NCI-H526 treated with DMSO at 0.1 percent for 48 hours (cell line): ENCODE results near the gene ZCCHC17.
A peak's percentile ranks its signal among the peaks of the same experiment; 100 is the strongest.
"Not testable (repeated sequence)": the region's sequence is repeated elsewhere in the genome, so short reads cannot be mapped to it uniquely, and the experiment has no call there.

Experiments
- DNase-seq: peaks from one replicate; lab custom pipeline; 2025; lab: John Stamatoyannopoulos, UW

ZCCHC17 gene

DNA sequence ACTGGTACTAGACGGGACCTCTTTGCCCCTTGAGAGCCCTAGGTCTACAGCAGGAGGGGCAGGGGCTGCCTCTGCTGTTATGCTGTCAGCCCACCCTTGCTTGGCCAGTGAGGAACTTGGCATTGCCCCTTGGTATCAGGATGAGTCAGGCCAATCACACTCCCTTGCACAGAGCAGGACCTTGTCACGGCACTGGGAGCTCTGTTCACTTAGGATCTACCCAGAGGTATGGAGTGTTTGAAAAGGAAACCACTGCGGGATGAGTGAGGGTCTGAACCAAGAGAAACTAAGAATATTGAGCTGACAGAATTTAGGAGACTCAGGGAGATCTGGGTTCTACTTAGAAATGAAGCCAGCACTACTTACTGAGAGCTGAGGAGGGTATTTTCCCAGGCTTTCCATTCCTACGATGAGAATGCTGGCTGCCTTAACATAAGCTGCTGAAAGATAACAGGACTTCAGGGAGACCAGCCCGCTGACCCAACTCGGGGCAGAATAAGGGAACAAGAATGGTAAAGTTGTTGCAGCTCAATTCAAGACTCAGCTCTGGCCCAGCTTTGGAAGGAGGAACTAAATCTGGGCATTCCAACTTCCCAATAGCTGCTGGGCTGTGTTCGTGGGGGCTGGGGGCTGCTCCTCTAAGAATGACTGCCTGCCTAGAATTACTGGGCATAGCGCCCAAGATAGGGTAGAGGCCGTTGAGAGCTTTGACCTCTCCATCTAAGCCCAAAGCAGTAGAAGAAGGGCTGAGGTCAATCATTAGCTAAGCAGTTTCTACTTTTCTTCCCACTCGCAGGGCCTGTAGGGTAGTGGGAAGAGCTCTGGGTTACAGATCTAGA lies 74.5 kb downstream of the ZCCHC17 start:
- no peak for DNase-seq

- DNase-seq: no peak
Measured at GRCh38 chr1:31372051-31372450, 75.2 kb downstream of the ZCCHC17 start.

DNA sequence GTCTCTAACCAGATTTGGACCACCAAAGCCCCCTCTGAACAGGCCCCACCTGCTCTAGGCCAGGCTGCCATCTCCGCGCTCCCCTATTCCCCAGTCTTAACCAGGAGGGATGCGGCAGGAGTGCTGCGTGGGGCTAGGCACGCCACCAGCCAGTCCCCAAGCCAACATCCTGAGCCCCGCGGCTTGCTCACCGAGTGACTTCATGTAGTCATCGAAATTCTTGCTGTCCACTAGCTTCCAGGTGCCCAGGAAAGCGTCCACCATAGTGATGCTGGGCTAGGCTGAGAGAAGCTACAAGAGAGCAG lies 75.9 kb downstream of the ZCCHC17 start:
- DNase-seq: no peak

GRCh38 chr1:31373056-31373896 lies 76.4 kb downstream of the ZCCHC17 start, which contains the start of gene FABP3:
FABP3 (minus strand) TSS chr1:31373076; CDS start chr1:31373014, 62 bp downstream.
- DNase-seq: peak; percentile 83

DNA sequence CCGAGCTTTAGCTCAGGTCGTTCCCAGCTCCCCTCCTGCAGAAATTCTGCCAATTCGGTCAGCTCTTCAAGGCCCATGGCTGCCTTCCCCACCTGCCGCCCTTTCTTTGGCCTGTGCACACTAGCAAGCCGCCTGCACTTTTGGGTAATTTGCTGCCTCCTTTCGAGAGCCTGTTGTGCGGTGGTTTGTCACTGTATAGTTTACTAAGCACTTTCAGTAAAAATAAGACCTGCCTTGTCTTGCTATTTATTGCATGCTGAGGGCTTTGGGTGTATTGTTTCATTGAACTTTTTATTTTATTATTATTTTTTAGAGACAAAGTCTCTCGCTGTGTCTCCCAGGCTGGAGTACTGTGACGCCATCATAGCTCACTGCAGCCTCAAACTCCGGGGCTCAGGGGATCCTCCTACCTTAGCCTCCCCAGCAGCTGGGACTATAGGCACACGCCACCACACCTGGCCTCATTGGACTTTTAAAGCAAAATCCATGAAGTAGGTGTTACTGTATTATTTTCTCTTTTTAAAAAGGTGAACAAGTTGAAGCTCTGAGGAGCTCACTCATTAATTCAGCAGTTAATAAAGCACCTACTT lies 77.2 kb downstream of the ZCCHC17 start:
- no peak for DNase-seq

- DNase-seq: no peak
Measured at GRCh38 chr1:31374511-31375196, 77.8 kb downstream of the ZCCHC17 start.

DNA sequence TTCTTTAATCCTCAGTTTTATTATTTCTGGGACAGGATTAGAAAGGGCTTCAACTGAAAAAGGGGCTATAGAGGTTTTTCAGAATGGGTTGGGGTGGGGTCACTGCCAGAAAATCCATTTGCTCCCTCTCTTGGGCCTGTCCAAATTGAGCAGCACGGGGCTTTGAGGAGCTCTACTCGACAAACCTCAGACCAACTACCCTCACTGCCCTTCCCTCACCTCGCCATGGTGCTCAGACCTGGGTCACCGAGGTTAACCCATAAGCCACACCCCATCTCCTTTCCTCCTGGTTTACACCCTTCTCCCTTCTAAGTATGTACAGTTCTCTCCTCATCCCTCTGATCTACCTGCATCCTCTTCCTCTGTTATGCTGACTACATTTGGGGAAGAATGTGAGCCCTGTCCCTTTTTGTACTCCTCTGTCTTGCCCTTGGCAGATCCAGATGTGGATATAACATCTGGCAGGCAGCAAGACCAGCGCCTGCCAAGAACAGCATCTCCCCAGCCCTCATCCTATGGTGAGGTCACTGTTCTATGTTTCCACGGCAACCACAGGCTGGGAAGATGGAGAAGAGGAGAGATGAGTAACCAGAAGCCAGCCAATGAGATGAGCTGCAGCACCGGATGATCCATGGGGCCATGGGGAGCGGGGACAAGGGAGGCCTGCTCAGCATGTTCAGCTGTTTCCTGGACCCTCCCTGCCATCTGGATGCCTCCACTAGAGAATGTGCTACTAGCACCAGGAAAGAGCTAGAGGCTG lies 79.7 kb downstream of the ZCCHC17 start:
- no peak for DNase-seq

- DNase-seq: no peak
Measured at GRCh38 chr1:31377364-31377863, 80.6 kb downstream of the ZCCHC17 start.

- DNase-seq: no peak
Measured at GRCh38 chr1:31378001-31378400, 81.2 kb downstream of the ZCCHC17 start.

GRCh38 chr1:31380181-31380580 lies 83.3 kb downstream of the ZCCHC17 start:
- DNase-seq: no peak

- DNase-seq: no peak
Measured at GRCh38 chr1:31381394-31382294, 84.8 kb downstream of the ZCCHC17 start.

DNA sequence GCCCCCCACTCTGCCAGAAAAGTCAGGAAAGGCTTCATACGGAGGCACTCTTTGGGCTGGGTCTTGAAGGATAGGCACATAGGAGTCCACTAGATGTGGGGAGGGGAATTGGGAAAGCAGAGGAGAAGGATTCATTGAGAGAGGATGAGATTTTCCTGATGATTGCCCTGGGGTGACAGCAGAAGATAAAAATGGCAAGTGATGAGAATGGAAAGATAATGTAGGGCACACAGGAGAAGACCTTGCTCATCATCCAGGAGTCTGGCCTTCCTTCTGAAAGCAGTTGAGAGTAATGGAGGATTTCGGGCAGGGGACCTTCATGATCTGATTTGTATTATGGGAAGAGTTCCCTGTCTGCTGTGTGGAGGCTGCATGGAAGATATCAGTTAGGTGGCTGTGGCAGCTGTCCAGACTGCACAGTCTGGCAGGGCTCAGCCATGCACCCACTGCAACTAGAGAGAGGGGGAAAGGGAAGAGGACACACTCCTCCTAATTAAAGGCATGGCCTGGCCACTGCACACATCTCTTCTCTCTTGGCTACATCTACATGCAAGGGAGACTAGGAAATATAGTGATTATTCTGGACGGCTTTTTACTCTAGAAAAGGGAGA lies 85.7 kb downstream of the ZCCHC17 start:
- no peak for DNase-seq

GRCh38 chr1:31383967-31384366 lies 87.1 kb downstream of the ZCCHC17 start:
- no peak for DNase-seq

DNA sequence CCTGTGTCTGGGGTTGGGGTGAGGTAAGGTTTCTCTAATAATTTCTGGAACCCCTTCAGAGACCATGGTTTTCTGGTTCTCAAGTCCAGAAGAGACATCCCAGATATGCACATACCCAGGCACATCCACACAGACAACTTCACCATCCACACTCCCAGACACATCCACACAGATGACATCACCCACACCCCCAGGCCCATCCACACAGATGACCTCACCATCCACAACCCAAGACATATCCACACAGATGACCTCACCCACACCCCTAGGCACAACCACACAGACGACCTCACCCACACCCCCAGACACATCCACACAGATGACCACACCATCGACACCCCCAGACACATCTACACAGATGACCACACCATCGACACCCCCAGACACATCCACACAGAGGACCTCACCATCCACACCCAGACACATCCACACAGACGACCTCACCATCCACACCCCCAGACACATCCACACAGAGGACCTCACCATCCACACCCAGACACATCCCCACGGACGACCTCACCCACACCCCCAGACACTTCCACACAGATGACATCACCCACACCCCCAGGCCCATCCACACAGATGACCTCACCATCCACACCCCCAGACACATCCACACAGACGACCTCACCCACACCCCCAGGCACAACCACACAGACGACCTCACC lies 89.9 kb downstream of the ZCCHC17 start:
- DNase-seq: not testable (repeated sequence)

- DNase-seq: no peak
Measured at GRCh38 chr1:31387612-31388011, 90.8 kb downstream of the ZCCHC17 start.

DNA sequence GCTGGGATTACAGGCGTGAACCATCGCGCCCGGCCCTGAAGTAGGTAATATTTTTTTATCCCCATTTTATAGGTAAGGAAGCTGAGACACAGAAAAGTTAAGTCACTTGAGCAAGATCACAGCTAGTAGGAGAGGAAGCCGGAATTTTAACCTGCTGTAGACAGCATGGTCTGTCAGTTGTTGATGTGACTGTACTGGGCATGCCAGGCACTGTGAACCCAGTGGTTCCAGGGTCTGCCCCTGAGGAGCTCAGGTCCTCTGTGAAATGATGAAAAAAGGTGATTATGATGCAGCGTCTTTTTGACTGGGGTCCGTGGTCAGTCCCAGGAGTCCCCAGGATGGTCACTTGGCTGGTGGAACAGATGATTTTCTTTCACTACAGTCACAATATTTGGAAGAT lies 92.8 kb downstream of the ZCCHC17 start:
- DNase-seq: no peak

DNA sequence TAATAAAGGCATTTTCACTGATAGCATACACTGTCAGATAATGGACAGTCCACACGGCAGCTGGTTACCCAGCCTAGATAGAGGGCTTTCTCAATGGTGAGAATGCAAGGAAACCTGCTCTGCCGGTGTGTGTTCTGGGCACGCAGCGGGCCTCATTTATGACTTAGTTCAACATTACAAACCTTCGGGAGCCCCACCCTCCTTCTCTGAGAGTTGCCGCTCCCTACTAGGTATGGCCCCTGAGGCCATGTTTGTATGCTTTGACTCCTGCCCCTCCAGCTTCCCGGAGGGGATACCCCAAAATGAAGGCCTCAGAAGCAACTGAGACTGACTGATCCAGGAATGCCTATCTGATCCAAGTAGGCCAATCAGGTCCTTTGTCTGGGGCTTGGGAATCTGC lies 93.2 kb downstream of the ZCCHC17 start:
- no peak for DNase-seq

DNA sequence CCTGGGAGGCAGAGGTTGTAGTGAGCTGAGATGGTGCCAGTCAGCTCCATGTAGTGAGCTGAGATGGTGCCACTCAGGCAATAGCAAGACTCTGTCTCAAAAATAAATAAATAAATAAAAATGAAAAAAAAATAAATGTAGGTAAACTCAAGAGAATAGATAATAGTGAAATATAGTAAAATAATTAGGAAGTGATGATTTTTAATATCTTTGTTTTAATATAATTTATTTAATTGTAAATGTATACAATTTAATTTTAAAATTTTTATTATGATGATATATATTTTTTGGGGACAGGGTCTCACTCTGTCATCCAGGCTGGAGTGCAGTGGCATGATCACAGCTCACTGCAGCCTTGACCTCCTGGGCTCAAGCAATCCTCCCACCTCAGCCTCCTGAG lies 96.6 kb downstream of the ZCCHC17 start:
- DNase-seq: no peak

DNA sequence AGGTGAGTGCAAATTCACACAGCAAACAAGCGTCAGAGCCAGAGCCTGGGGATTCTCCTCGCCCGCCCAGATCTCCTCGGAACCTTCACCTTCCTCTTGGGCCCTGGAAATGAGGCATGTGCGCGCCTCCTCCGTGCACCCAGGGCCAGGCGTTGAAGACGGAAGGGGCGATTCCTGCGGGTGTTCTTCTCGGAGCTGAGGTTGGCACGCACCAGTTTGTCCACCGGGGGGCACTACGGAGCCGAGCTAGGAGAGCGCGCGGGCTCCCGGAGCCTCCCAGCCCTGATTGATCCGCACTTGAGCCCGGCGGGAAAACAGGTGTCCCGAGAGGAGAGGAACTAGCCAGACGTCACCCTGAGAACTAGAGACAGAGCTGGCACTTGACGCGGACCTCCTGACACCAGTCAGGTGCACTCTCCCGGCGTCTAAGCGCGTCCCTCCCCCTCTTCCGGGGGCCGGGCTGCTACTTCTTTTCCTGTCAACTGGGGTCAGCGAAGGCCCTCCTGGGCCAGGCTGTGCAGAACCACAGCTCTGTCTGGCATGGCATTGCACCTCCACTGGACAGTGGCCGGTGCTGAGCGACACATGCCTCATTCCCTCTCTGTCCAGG lies 97.9 kb downstream of the ZCCHC17 start:
- DNase-seq: peak; percentile 51
